ENCODE results near the gene ABHD12. TPM values are rescaled to one million over a fixed set of nuclear protein-coding genes. Genes with fewer than 3 reads are reported as not detected.

The ABHD12 gene
- total and polyA plus RNA-seq, 3 experiments from 2014 or later, result 27.3 to 35.0 (median 27.6) TPM

- Mint-ChIP-seq H3K27me3 (no peaks in the 10 kb centered on the region), H3K27ac (peak overlapping the region in 1 of 8 donors; percentile 52), H3K4me1 (peaks cover 30 to 41% (median 35%) of the 10 kb centered on the region in 3 donors), H3K36me3 (peaks cover 1 to 10% (median 6%) of the 10 kb centered on the region in 3 donors), H3K9me3 (peaks cover 0 to 2% (median 0%) of the 10 kb centered on the region in 5 donors), H3K4me3 (no peak overlapping the region)
- H3K36me3 ChIP-seq (ENCODE audit: insufficient read depth, low read length), result no peaks in the 10 kb centered on the region
- DNase-seq, result no peak
- H3K9me3 ChIP-seq (ENCODE audit: low read length), result no peaks in the 10 kb centered on the region
- H3K4me1 ChIP-seq (ENCODE audit: insufficient read depth, low read length), result no peaks in the 10 kb centered on the region
- H3K4me3 ChIP-seq (ENCODE audit: low read length), result no peak overlapping the region
- ChIA-PET POLR2A (no interaction called here), CTCF (no interaction called here)
- H3K27ac ChIP-seq (ENCODE audit: low read depth, low read length), result no peak overlapping the region
- H3K27me3 ChIP-seq (ENCODE audit: insufficient read depth, low read length, poor library complexity, severe bottlenecking), result no peaks in the 10 kb centered on the region
Measured at GRCh38 chr20:25328954-25329498, 61.6 kb downstream of the ABHD12 start.

- H3K27me3 Mint-ChIP-seq, result peaks cover 0 to 1% of the 10 kb centered on the region in 2 donors
- DNase-seq, result no peak
- Histone ChIP-seq H3K36me3 (ENCODE audit: insufficient read depth, low read length) (no peaks in the 10 kb centered on the region), H3K9me3 (ENCODE audit: low read length) (no peaks in the 10 kb centered on the region), H3K4me3 (ENCODE audit: low read length) (no peak overlapping the region), H3K4me1 (ENCODE audit: insufficient read depth, low read length) (no peaks in the 10 kb centered on the region), H3K27ac (ENCODE audit: low read depth, low read length) (no peak overlapping the region), H3K27me3 (ENCODE audit: insufficient read depth, low read length, poor library complexity, severe bottlenecking) (no peaks in the 10 kb centered on the region)
- CTCF ChIA-PET, result no interaction called here
- no peaks in the 10 kb centered on the region for H3K9me3 Mint-ChIP-seq
- peak overlapping the region in 4 of 8 donors; percentile 7 to 58 (median 12) for H3K27ac Mint-ChIP-seq
- peaks cover 8 to 11% (median 10%) of the 10 kb centered on the region in 3 donors for H3K36me3 Mint-ChIP-seq
- no peak overlapping the region for H3K4me3 Mint-ChIP-seq
- H3K4me1 Mint-ChIP-seq, result peaks cover 35 to 49% (median 41%) of the 10 kb centered on the region in 3 donors
- POLR2A ChIA-PET, result interaction anchor here (0.5 kb wide), 1 partner anchor 242 kb away, joined by 3 read pairs; no protein-coding TSS in a partner anchor
Measured at GRCh38 chr20:25327521-25328235, 63.0 kb downstream of the ABHD12 start.

- H3K4me3 ChIP-seq (ENCODE audit: low read length), result no peak overlapping the region
- Mint-ChIP-seq H3K27ac (no peak overlapping the region), H3K4me3 (no peak overlapping the region), H3K36me3 (peaks cover 10 to 20% (median 12%) of the 10 kb centered on the region in 3 donors), H3K27me3 (peaks cover 0 to 1% of the 10 kb centered on the region in 2 donors), H3K4me1 (peaks cover 41 to 51% (median 42%) of the 10 kb centered on the region in 3 donors), H3K9me3 (no peaks in the 10 kb centered on the region)
- DNase-seq, result no peak
- no peaks in the 10 kb centered on the region for H3K27me3 ChIP-seq (ENCODE audit: insufficient read depth, low read length, poor library complexity, severe bottlenecking)
- POLR2A ChIA-PET, result no interaction called here
- CTCF ChIA-PET, result no interaction called here
- no peak overlapping the region for H3K27ac ChIP-seq (ENCODE audit: low read depth, low read length)
- H3K36me3 ChIP-seq (ENCODE audit: insufficient read depth, low read length), result no peaks in the 10 kb centered on the region
- H3K4me1 ChIP-seq (ENCODE audit: insufficient read depth, low read length), result no peaks in the 10 kb centered on the region
- no peaks in the 10 kb centered on the region for H3K9me3 ChIP-seq (ENCODE audit: low read length)
Measured at GRCh38 chr20:25325997-25326396, 64.6 kb downstream of the ABHD12 start.

- peaks cover 33 to 42% (median 35%) of the 10 kb centered on the region in 3 donors for H3K4me1 Mint-ChIP-seq
- ChIA-PET POLR2A (no interaction called here), CTCF (no interaction called here)
- H3K27ac Mint-ChIP-seq, result peak overlapping the region in 1 of 8 donors; percentile 66
- H3K27me3 Mint-ChIP-seq, result peaks cover 0 to 1% of the 10 kb centered on the region in 2 donors
- H3K4me3 Mint-ChIP-seq, result no peak overlapping the region
- Histone ChIP-seq H3K36me3 (ENCODE audit: insufficient read depth, low read length) (no peaks in the 10 kb centered on the region), H3K4me1 (ENCODE audit: insufficient read depth, low read length) (no peaks in the 10 kb centered on the region), H3K27me3 (ENCODE audit: insufficient read depth, low read length, poor library complexity, severe bottlenecking) (no peaks in the 10 kb centered on the region), H3K27ac (ENCODE audit: low read depth, low read length) (no peak overlapping the region), H3K4me3 (ENCODE audit: low read length) (no peak overlapping the region), H3K9me3 (ENCODE audit: low read length) (no peaks in the 10 kb centered on the region)
- H3K9me3 Mint-ChIP-seq, result no peaks in the 10 kb centered on the region
- H3K36me3 Mint-ChIP-seq, result peaks cover 10 to 27% (median 14%) of the 10 kb centered on the region in 3 donors
- no peak for DNase-seq
Measured at GRCh38 chr20:25325073-25325472, 65.6 kb downstream of the ABHD12 start.

- no peaks in the 10 kb centered on the region for H3K4me1 ChIP-seq (ENCODE audit: insufficient read depth, low read length)
- ChIA-PET CTCF (no interaction called here), POLR2A (no interaction called here)
- Mint-ChIP-seq H3K36me3 (peaks cover 6 to 34% (median 14%) of the 10 kb centered on the region in 3 donors), H3K27ac (no peak overlapping the region), H3K4me3 (no peak overlapping the region), H3K9me3 (no peaks in the 10 kb centered on the region), H3K4me1 (peaks cover 26 to 38% (median 30%) of the 10 kb centered on the region in 3 donors), H3K27me3 (peaks cover 0 to 1% of the 10 kb centered on the region in 2 donors)
- no peaks in the 10 kb centered on the region for H3K27me3 ChIP-seq (ENCODE audit: insufficient read depth, low read length, poor library complexity, severe bottlenecking)
- H3K4me3 ChIP-seq (ENCODE audit: low read length), result no peak overlapping the region
- no peaks in the 10 kb centered on the region for H3K9me3 ChIP-seq (ENCODE audit: low read length)
- no peaks in the 10 kb centered on the region for H3K36me3 ChIP-seq (ENCODE audit: insufficient read depth, low read length)
- no peak for DNase-seq
- H3K27ac ChIP-seq (ENCODE audit: low read depth, low read length), result no peak overlapping the region
Measured at GRCh38 chr20:25324412-25324811, 66.2 kb downstream of the ABHD12 start.

- Mint-ChIP-seq H3K36me3 (peaks cover 5 to 35% (median 14%) of the 10 kb centered on the region in 3 donors), H3K27me3 (peaks cover 0 to 1% of the 10 kb centered on the region in 2 donors), H3K4me3 (no peak overlapping the region), H3K27ac (peak overlapping the region in 3 of 8 donors; percentile 66 to 88 (median 68)), H3K4me1 (peaks cover 24 to 33% (median 28%) of the 10 kb centered on the region in 3 donors), H3K9me3 (no peaks in the 10 kb centered on the region)
- no peaks in the 10 kb centered on the region for H3K4me1 ChIP-seq (ENCODE audit: insufficient read depth, low read length)
- ChIA-PET POLR2A (no interaction called here), CTCF (no interaction called here)
- no peaks in the 10 kb centered on the region for H3K27me3 ChIP-seq (ENCODE audit: insufficient read depth, low read length, poor library complexity, severe bottlenecking)
- H3K36me3 ChIP-seq (ENCODE audit: insufficient read depth, low read length), result no peaks in the 10 kb centered on the region
- no peak overlapping the region for H3K27ac ChIP-seq (ENCODE audit: low read depth, low read length)
- H3K4me3 ChIP-seq (ENCODE audit: low read length), result no peak overlapping the region
- no peak for DNase-seq
- H3K9me3 ChIP-seq (ENCODE audit: low read length), result no peaks in the 10 kb centered on the region
Measured at GRCh38 chr20:25323496-25324246, 67.0 kb downstream of the ABHD12 start.

- Mint-ChIP-seq H3K27ac (peak overlapping the region in 6 of 8 donors; percentile 4 to 90 (median 48)), H3K9me3 (no peaks in the 10 kb centered on the region), H3K36me3 (peaks cover 0 to 44% (median 16%) of the 10 kb centered on the region in 3 donors), H3K27me3 (peaks cover 0 to 1% of the 10 kb centered on the region in 2 donors), H3K4me3 (no peak overlapping the region), H3K4me1 (peaks cover 22 to 31% (median 24%) of the 10 kb centered on the region in 3 donors)
- no peaks in the 10 kb centered on the region for H3K9me3 ChIP-seq (ENCODE audit: low read length)
- no peaks in the 10 kb centered on the region for H3K36me3 ChIP-seq (ENCODE audit: insufficient read depth, low read length)
- H3K4me1 ChIP-seq (ENCODE audit: insufficient read depth, low read length), result no peaks in the 10 kb centered on the region
- DNase-seq, result no peak
- H3K4me3 ChIP-seq (ENCODE audit: low read length), result no peak overlapping the region
- ChIA-PET POLR2A (no interaction called here), CTCF (interaction anchor here (0.7 to 1.1 kb wide), 3 partner anchors 18 to 77 kb away, joined by 3 to 4 read pairs (median 3); no protein-coding TSS in a partner anchor)
- no peaks in the 10 kb centered on the region for H3K27me3 ChIP-seq (ENCODE audit: insufficient read depth, low read length, poor library complexity, severe bottlenecking)
- H3K27ac ChIP-seq (ENCODE audit: low read depth, low read length), result no peak overlapping the region
Measured at GRCh38 chr20:25321991-25322390, 68.6 kb downstream of the ABHD12 start.

Data from CD8-positive, alpha-beta memory T cell (primary cell).